GM21423 (cell line): ENCODE measurements around the gene SERINC2.
"Not testable (repeated sequence)": the region's sequence is repeated elsewhere in the genome, so short reads cannot be mapped to it uniquely, and the experiment has no call there.

Experiments
- ATAC-seq: cut with Tn5 transposase; IDR thresholded peaks from one replicate; pipeline ENCODE4 v1.9.1; 2021; ENCODE audit warnings: mild to moderate bottlenecking, moderate library complexity; ENCODE audit not compliant: unreplicated experiment

SERINC2 gene

DNA sequence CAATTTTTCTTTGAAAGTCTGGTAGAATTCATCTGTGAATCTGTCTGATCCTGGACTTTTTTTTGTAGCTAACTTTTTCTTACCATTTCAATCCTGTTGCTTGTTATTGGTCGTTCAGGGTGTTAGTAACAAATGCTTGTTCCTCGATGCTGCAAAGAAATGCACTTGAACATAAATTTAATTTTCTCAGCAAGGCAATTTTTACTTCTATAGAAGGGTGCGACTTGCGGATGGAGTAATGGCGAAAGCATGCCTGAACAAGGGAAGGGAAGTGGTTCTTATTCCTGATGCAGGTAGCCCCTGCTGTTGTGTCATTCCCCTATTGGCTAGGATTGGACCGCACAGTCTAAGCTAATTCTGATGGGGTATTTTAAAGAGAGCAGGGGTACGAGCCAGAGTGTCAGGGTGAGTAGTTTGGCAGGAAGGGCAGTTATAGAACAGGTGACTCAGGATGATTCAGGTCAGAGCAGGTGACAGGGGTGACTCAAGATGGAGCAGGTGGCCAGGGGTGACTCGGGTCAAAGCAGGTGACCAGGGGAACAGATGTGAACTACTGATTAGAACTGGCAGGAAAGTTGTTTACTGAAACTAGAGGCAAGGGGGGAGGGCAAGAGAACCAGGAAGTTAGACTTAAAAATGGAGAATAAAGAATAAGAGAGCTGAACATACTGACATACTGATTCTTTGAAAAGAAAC lies 40.5 kb downstream of the SERINC2 start:
- ATAC-seq = no peak

GRCh38 chr1:31458287-31458896 lies 45.4 kb downstream of the SERINC2 start:
- no peak for ATAC-seq

DNA sequence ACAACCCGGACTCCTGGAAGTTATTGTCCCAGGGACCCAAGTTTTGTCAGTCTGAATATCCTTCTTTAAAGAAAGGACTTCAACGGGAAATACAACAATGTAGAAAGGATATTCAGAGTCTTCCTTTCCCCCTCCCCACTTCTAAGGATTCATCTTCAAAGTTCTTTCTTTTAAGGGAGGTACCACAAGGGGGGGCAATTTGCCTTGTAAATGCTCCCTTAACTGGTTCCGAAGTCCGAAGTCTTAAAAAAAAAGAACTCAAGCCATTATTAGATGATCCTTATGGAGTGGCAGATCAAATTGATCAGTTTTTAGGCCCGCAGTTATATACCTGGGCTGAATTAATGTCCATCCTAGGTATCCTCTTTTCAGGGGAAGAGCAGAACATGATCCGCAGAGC lies 47.0 kb downstream of the SERINC2 start:
- ATAC-seq = no peak

DNA sequence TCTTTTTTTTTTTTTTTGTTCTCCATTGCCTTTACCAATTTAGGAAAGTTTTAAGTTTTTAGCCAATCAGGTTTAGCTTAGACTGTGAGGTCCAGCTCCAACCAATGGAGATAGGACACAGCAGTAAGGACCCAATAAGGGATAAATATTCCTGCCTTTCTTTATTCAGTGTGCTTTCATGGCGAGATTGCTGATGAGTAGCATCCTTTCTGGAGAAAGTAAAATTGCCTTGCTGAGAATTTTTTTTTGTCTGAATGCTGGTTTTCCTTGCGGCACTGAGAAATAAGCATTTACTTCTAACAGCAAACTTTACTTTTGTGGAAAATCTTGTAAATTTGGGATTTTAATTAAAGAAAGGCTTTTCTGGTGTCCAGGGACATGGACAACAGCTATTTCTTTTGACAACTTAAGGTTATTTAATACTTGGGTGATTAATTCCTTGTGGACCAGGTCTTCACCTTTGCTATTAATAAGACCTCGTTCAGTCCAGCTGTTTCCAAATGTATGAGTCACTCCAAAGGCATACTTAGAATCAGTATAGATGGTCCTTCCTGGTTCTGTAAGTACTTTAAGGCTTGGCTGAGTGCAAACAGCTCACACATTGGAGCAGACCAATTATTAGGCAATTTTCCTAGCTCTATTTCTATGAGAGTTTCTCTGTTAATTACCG lies 54.1 kb downstream of the SERINC2 start:
- ATAC-seq = no peak

DNA sequence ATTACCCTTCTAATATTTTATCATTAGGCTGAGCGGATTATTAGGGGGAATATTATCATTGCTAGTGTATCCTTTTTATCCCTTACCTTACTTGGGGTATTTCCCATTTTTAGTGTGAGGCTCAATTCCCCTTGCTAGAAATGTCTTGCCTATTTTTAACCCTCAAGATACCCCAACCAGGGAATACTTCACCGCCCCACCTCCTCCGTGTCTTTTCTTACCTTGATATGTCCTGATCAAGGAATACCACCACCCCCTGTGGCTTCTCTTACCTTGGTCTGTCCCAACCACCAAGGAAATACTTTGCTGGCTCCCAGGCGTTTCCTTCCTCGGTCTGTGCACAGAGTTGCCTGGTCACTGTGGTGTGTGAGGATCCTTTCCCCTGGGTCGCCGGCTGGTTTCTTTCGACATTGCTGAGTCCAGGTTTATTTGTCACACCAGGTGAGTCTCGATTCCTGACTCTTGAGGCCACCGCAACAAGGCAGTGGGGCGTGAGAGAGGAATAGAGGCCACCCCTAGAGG lies 57.8 kb downstream of the SERINC2 start:
- no peak for ATAC-seq

DNA sequence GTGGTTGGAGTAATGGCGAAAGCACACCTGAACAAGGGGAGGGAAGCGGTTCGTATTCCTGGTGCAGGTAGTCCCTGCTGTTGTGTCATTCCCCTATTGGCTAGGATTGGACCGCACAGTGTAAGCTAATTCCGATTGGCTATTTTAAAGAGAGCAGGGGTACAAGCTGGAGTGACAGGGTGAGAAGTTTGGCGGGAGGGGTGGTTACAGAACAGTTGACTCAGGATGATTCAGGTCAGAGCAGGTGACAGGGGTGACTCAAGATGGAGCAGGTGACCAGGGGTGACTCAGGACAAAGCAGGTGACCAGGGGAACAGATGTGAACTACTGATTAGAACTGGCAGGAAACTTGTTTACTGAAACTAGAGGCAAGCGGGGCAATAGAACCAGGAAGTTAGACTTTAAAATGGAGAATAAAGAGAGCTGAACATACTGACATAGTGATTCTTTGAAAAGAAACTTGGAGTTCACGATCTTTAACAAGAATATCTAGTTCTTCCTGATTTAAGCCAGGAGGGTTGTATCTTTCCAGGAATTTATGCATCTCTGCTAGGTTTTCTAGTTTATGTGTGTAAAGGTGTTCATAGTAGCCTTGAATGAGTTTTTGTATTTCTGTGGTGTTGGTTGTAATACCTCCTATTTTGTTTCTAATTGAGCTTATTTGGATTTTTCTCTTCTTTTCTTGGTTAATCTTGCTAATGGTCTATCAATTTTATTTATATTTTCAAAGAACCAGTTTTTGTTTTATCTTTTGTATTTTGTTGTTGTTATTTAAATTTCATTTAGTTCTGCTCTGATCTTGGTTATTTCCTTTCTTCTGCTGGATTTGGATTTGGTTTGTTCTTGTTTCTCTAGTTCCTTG lies 58.7 kb downstream of the SERINC2 start:
- not testable (repeated sequence) for ATAC-seq

DNA sequence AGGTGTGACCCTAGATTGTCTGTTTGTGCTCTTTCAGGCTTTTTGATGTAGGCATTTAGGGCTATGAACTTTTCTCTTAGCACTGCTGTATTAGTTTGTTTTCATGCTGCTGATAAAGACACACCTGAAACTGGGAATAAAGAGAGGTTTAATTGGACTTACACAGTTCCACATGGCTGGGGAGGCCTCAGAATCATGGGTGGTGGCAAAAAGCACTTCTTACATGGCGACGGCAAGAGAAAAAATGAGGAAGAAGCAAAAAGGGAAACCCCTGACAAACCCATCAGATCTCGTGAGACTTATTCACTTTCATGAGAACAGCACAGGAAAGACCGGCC lies 59.3 kb downstream of the SERINC2 start:
- ATAC-seq = not testable (repeated sequence)

- not testable (repeated sequence) for ATAC-seq
Observed at GRCh38 chr1:31472673-31473072, 59.7 kb downstream of the SERINC2 start.

GRCh38 chr1:31473508-31473907 lies 60.5 kb downstream of the SERINC2 start:
- not testable (repeated sequence) for ATAC-seq

GRCh38 chr1:31474567-31474966 lies 61.6 kb downstream of the SERINC2 start:
- not testable (repeated sequence) for ATAC-seq

DNA sequence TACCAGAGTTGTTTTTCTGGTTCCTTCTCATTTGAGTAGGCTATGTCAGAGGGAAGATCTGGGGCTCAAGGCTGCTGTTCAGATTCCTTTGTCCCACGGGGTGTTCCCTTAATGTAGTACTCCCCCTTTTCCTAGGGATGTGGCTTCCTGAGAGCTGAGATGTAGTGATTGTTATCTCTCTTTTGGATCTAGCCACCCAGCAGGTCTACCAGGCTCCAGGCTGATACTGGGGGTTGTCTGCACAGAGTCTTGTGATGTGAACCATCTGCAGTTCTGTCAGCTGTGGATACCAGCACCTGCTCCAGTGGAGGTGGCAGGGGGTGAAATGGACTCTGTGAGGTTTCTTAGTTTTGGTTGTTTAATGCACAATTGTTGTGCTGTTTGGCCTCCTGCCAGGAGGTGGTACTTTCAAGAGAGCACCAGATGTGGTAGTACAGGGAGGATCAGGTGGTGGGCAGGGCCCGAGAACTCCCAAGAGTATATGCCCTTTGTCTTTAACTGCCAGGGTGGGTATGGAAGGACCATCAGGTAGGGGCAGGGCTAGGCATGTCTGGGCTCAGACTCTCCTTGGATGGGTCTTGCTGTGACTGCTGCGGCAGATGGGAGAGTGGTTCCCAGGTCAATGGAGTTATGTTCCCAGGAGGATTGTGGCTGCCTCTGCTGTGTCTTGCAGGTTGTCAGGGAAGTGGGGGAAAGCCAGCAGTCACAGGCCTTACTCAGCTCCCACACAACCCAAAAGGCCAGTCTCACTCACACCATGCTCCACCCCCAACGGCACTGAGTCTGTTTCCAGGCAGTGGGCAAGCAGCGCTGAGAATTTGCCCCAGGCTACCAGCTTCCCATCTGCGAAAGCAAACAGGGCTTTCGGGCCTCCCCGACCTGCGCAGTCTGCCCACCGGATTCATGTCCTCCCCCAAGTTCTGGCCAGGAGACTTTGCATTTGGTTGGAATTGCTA lies 64.2 kb downstream of the SERINC2 start:
- peak; percentile 80 for ATAC-seq

DNA sequence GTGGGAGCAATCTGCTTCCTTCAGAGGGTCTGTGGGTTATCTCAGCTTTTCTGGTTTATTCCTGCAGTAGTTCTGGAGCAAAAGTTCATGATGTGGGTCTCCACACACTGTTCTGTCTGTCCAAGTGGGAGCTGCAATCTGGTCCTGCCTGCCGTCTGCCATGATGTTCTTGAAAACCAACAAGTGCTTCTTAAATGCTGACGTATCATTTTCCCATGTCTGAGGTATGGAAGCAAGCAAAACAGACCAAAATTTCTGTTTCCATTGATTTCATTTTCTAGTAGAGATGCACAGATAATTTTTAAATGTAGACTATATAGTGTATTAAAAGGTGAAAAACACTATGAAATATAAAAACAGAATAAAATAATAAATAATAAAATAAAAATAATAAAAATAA lies 65.2 kb downstream of the SERINC2 start:
- ATAC-seq = no peak

DNA sequence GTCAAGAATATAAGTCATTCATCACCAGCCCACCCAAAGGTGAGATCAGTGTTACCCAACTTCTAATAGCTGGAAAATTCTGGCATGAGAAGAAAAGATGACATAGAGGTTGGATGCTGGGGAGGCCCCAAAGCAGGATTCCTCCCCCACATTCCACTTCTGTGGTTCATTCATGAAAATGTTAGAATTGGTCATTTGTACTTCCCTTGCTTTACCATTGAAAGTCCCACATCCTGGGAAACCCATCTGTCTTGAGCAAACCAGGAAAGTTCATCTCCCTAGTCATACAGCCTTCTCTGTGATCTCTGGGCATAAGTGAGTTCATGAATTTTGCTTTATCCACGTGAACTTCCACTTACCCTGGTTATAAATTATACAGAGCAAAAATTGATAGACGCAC lies 66.8 kb downstream of the SERINC2 start:
- ATAC-seq = no peak

DNA sequence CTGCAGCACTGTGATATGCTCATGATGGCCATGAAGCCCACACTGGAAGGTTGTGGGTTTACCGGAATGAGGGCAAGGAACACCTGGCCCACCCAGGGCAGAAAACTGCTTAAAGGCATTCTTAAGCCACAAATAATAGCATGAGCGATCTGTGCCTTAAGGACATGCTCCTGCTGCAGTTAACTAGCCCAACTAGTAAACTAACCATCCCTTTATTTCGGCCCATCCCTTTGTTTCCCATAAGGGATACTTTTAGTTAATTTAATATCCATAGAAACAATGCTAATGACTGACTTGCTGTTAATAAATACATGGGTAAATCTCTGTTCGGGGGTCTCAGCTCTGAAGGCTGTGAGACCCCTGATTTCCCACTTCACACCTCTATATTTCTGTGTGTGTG lies 67.4 kb downstream of the SERINC2 start:
- ATAC-seq = not testable (repeated sequence)

DNA sequence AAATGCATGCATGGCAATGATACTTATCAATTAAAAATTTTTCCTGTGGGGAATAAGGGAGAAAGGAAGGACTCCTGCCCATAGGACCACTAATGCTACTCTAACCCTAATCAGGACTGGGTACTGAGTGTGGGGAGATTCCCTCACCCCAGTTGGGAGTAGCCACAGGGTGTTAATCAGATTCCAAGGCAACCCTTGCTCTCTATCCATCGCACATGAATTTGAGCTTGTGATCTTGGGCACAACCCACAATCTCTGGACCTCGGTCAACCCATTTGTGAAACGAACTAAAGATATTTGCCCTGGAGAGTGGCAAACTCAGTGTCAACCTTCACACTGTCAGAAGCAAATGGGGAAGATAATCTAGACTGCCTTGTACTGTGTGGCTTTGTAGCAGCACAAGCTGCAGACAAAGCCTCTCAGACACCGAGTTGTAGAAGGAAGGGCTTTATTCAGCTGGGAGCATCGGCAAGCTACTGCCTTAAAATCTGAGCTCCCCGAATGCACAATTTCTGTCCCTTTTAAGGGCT lies 69.5 kb downstream of the SERINC2 start:
- no peak for ATAC-seq

DNA sequence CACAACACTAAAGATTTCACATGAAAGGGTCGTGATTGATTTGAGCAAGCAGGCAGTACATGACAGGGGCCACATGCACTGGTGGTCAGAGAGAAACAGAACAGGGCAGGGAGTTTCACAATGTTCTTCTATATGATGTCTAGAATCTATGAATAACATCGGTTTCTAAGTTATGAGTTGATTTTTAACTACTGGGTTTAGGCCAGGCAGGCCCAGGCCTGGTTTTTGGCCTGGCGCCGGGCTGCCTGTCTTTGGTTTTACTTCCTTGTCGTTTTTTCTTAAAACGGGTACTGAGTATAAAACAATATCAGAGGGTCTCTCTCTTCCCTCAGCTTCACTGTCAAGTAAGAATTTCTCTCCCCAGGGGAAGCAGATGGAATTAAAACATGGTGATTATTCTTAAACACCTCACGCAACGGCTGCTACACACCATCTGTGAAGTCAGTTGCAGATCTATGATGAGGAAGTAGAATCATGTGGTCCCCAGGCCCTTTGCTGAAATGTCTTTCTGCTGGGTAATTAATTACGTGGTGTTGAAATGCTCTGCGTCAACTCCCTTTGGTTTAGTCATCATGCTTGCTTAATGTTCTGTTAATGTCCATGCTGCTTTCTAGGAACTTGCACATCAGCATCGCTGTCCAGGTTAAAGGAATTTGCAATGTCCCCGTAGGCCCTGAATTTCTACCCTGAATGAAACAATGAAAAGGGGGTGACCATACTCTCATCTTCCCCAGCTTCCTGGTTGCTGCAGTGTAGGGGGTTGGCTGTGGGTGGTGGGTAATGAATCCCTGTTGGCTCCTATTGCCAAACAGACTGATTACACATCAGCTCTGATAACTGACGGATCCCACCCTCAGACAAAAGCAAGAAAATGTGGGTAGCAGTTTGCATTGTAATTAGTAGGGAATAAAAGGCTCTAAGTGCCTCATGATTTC lies 70.3 kb downstream of the SERINC2 start:
- peak; percentile 79 for ATAC-seq
